A673 (cell line): Measurements from ENCODE around the gene BMPR1A. TPM values are rescaled to one million over a fixed set of nuclear protein-coding genes. Genes with fewer than 3 reads are reported as not detected.

Experiments used
- BruUV-seq: library from RNA; stranded (reverse); fragments of 400-500 nt; replicated peaks from 2 replicates; lab custom pipeline; 2021; lab: Mats Ljungman, UMichigan
- CTCF ChIA-PET: fragments of 300-600 bp; sonication (Branson Sonifier 250); formaldehyde crosslinking; loops from one replicate; lab custom pipeline; 2022; ENCODE audit warnings: antibody characterized with exemption; lab: Charles Lee
- POLR2A ChIA-PET: fragments of 300-600 bp; sonication (Branson Sonifier 250); formaldehyde crosslinking; loops from one replicate; lab custom pipeline; 2022; ENCODE audit warnings: antibody characterized with exemption; ENCODE audit not compliant: low non-redundant PET; lab: Charles Lee
- DNase-seq: peaks from one replicate; pipeline ENCODE4 v3.0.0-alpha.2; 2015; ENCODE audit warnings: low spot score
- H3K27ac ChIP-seq: fragments of 200-600 bp; sonication (generic); 2 replicates; pipeline ENCODE4 v1.5.1; 2016; ENCODE audit warnings: mixed run types, low read depth, mild to moderate bottlenecking, mixed read lengths, antibody characterized with exemption, low read length; ENCODE audit not compliant: poor library complexity, severe bottlenecking
- H3K27me3 ChIP-seq: fragments of 200-600 bp; sonication (generic); replicated peaks from 2 replicates; pipeline ENCODE4 v1.6.1; 2017; ENCODE audit warnings: mixed run types, low read depth, mild to moderate bottlenecking, mixed read lengths, antibody characterized with exemption, low read length; ENCODE audit not compliant: insufficient read depth, poor library complexity
- H3K36me3 ChIP-seq: fragments of 200-600 bp; sonication (generic); 2 replicates; pipeline ENCODE4 v1.6.1; 2016; ENCODE audit warnings: mixed run types, mild to moderate bottlenecking, mixed read lengths, antibody characterized with exemption, low read length; ENCODE audit not compliant: insufficient read depth, poor library complexity, severe bottlenecking
- H3K4me1 ChIP-seq: fragments of 200-600 bp; sonication (generic); 2 replicates; pipeline ENCODE4 v1.6.1; 2017; ENCODE audit warnings: mixed run types, mild to moderate bottlenecking, mixed read lengths, antibody characterized with exemption, low read length; ENCODE audit not compliant: insufficient read depth, poor library complexity, severe bottlenecking
- H3K4me3 ChIP-seq: fragments of 200-600 bp; sonication (generic); 2 replicates; pipeline ENCODE4 v1.5.1; 2016; ENCODE audit warnings: low read depth, mixed run types, mild to moderate bottlenecking, mixed read lengths, low read length; ENCODE audit not compliant: poor library complexity, severe bottlenecking
- H3K9me3 ChIP-seq: fragments of 200-600 bp; sonication (generic); 2 replicates; pipeline ENCODE4 v1.6.1; 2016; ENCODE audit warnings: mixed run types, low read depth, mild to moderate bottlenecking, mixed read lengths, antibody characterized with exemption, low read length; ENCODE audit not compliant: poor library complexity, severe bottlenecking
- EZH2 ChIP-seq: fragments of 200-600 bp; sonication (generic); IDR thresholded peaks from 2 replicates; pipeline ENCODE4 v1.6.1; 2017; ENCODE audit warnings: borderline replicate concordance, low read depth, mild to moderate bottlenecking, mixed read lengths, antibody characterized with exemption, low read length; ENCODE audit not compliant: poor library complexity, severe bottlenecking
- intact Hi-C: fragments of 100-400 bp; cut with micrococcal nuclease; formaldehyde crosslinking; loops from one replicate; pipeline ENCODE4 v1.10.0; 2022; ENCODE audit not compliant: unreplicated experiment
- total RNA-seq: library from RNA; stranded (reverse); gene quantifications from 2 replicates; pipeline ENCODE4 v1.2.3, GENCODE V29; 2021
- TF ChIP-seq, protein P1 (sequence below): fragments of 300-800, 200-600 bp; sonication (generic); conservative IDR thresholded peaks from 2 replicates; pipeline ENCODE4 v1.5.1; 2017; ENCODE audit warnings: low read depth, mild to moderate bottlenecking, antibody characterized with exemption, low read length, moderate library complexity, mixed read lengths

Gene BMPR1A
- total RNA-seq, 1 experiment from 2014 or later: 136 TPM

- no peak for DNase-seq
- intact Hi-C loops: loop anchor here (10.0 kb wide), 1 partner anchor 283 kb away; no protein-coding TSS in a partner anchor
- POLR2A ChIA-PET: no interaction called here
Measured at GRCh38 chr10:86967481-86967941, 211.1 kb downstream of the BMPR1A start.

DNA sequence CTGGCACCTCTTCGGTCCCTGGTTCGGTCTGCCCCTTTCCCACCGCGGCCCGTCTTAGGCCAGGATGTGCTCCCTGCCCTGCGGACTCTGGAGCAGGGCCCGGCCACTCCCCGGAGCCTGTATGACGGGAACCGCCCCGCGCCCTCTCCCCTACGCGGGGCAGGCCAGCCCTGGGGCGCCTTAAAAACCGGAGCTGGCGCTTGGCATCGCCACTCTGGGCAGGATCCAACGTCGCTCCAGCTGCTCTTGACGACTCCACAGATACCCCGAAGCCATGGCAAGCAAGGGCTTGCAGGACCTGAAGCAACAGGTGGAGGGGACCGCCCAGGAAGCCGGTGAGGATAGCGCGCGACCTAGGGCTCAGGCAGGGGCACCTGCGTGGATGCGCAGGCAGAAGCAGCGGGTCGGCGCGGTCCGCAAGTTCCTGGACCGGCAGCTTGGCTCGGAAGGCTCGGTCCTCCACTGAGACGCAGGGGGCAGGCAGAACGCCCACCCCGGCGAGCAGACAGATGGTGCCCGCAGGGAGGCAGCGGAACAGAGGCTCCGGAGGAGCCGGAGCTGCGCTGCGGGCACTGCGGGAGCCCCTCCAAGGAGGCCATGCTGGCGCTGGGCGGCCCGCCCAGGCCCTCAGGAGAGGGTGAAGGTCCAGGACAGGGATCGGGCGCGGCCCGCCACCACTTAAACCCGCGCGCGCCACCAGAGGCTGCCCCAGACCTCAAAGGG is 212.0 kb downstream of the BMPR1A start, which contains the start of gene ADIRF:
ADIRF (plus strand) TSS at position 212 of the 723 bp plus-strand sequence; CDS start at position 275, 63 bp downstream.
- H3K4me3 ChIP-seq: no peak within 1 kb of the TSS

More at GRCh38 chr10:86967481-86967941, 211.1 kb downstream of the BMPR1A start:
- no peak for TF ChIP-seq EZH2
- TF ChIP-seq, protein P1, sequence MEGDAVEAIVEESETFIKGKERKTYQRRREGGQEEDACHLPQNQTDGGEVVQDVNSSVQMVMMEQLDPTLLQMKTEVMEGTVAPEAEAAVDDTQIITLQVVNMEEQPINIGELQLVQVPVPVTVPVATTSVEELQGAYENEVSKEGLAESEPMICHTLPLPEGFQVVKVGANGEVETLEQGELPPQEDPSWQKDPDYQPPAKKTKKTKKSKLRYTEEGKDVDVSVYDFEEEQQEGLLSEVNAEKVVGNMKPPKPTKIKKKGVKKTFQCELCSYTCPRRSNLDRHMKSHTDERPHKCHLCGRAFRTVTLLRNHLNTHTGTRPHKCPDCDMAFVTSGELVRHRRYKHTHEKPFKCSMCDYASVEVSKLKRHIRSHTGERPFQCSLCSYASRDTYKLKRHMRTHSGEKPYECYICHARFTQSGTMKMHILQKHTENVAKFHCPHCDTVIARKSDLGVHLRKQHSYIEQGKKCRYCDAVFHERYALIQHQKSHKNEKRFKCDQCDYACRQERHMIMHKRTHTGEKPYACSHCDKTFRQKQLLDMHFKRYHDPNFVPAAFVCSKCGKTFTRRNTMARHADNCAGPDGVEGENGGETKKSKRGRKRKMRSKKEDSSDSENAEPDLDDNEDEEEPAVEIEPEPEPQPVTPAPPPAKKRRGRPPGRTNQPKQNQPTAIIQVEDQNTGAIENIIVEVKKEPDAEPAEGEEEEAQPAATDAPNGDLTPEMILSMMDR: no peak
- H3K4me1 ChIP-seq: peaks cover 6% of the 10 kb centered on the region
- CTCF ChIA-PET: interaction anchor here (0.6 to 1.7 kb wide), 2 partner anchors 85 to 274 kb away, joined by 7 to 13 read pairs; no protein-coding TSS in a partner anchor
- no peaks in the 10 kb centered on the region for H3K36me3 ChIP-seq
- BruUV-seq: no TSS peak
- H3K4me3 ChIP-seq: no peak overlapping the region
- no peaks in the 10 kb centered on the region for H3K9me3 ChIP-seq
- no peak overlapping the region for H3K27ac ChIP-seq
- no peaks in the 10 kb centered on the region for H3K27me3 ChIP-seq

GRCh38 chr10:86968994-86969355 is 212.6 kb downstream of the BMPR1A start:
- DNase-seq: no peak
- POLR2A ChIA-PET: no interaction called here
- no TSS peak for BruUV-seq
- Histone ChIP-seq H3K36me3 (no peaks in the 10 kb centered on the region), H3K9me3 (no peaks in the 10 kb centered on the region), H3K27ac (no peak overlapping the region), H3K4me3 (no peak overlapping the region), H3K27me3 (no peaks in the 10 kb centered on the region), H3K4me1 (peaks cover 6% of the 10 kb centered on the region)
- intact Hi-C loops: loop anchor here (10.0 kb wide), 1 partner anchor 284 kb away; no protein-coding TSS in a partner anchor
- TF ChIP-seq, protein P1: no peak
- TF ChIP-seq EZH2: no peak
- CTCF ChIA-PET: no interaction called here

More for the DNA sequence above, 212.0 kb downstream of the BMPR1A start, which contains the start of gene ADIRF:
- no TSS peak for BruUV-seq
- H3K27me3 ChIP-seq: no peaks in the 10 kb centered on the region
- ChIA-PET POLR2A (no interaction called here), CTCF (no interaction called here)
- TF ChIP-seq, protein P1: no peak
- TF ChIP-seq EZH2: no peak
- H3K27ac ChIP-seq: no peak within 1 kb of the TSS
- H3K36me3 ChIP-seq: no peaks in the 10 kb centered on the region
- H3K4me1 ChIP-seq: peaks cover 6% of the 10 kb centered on the region
- intact Hi-C loops: loop anchor here (10.0 kb wide), 1 partner anchor 284 kb away; no protein-coding TSS in a partner anchor
- DNase-seq: no peak
- no peaks in the 10 kb centered on the region for H3K9me3 ChIP-seq
